DOHH2 (cell line): ENCODE data around the gene RNF135.
"Not testable (repeated sequence)": the region's sequence is repeated elsewhere in the genome, so short reads cannot be mapped to it uniquely, and the experiment has no call there.

Experiments
- H3F3A ChIP-seq: fragments of 200-600 bp; sonication (generic), shearing (Covaris generic); 2 replicates; pipeline ENCODE4 v1.6.0; 2016; ENCODE audit warnings: antibody characterized with exemption, mild to moderate bottlenecking; ENCODE audit not compliant: control insufficient read depth, insufficient read depth
- H3K27ac ChIP-seq: fragments of 200-600 bp; sonication (generic); 2 replicates; pipeline ENCODE4 v1.5.1; 2014; ENCODE audit warnings: low read depth, mild to moderate bottlenecking, low read length, moderate library complexity
- H3K27me3 ChIP-seq: fragments of 200-600 bp; sonication (generic); 2 replicates; pipeline ENCODE4 v1.6.1; 2014; ENCODE audit warnings: mild to moderate bottlenecking, low read length, mixed read lengths; ENCODE audit not compliant: control insufficient read depth
- H3K36me3 ChIP-seq: fragments of 200-600 bp; sonication (generic); 2 replicates; pipeline ENCODE4 v1.6.1; 2014; ENCODE audit warnings: mild to moderate bottlenecking, low read length, moderate library complexity, mixed read lengths; ENCODE audit not compliant: control insufficient read depth
- H3K4me1 ChIP-seq: fragments of 200-600 bp; sonication (generic); 2 replicates; pipeline ENCODE4 v1.6.1; 2014; ENCODE audit warnings: mild to moderate bottlenecking, low read length, mixed read lengths; ENCODE audit not compliant: control insufficient read depth
- H3K4me2 ChIP-seq: fragments of 200-600 bp; sonication (generic); 2 replicates; pipeline ENCODE4 v1.6.0; 2014; ENCODE audit warnings: mild to moderate bottlenecking, low read length, moderate library complexity
- H3K4me3 ChIP-seq: fragments of 200-600 bp; sonication (generic); 2 replicates; pipeline ENCODE4 v1.5.1; 2014; ENCODE audit warnings: mild to moderate bottlenecking, low read length, mixed read lengths
- H3K79me2 ChIP-seq: fragments of 200-600 bp; sonication (generic); 2 replicates; pipeline ENCODE4 v1.6.1; 2014; ENCODE audit warnings: mild to moderate bottlenecking, low read length, mixed read lengths; ENCODE audit not compliant: control insufficient read depth
- H3K9me2 ChIP-seq: fragments of 200-600 bp; sonication (generic); replicated peaks from 2 replicates; pipeline ENCODE4 v1.6.1; 2014; ENCODE audit warnings: mild to moderate bottlenecking, low read length, mixed read lengths; ENCODE audit not compliant: control insufficient read depth
- H3K9me3 ChIP-seq: fragments of 200-600 bp; sonication (generic); 2 replicates; pipeline ENCODE4 v1.6.1; 2014; ENCODE audit warnings: antibody characterized with exemption, low read length, mixed read lengths; ENCODE audit not compliant: control insufficient read depth, insufficient read depth
- H4K20me1 ChIP-seq: fragments of 200-600 bp; sonication (generic); 2 replicates; pipeline ENCODE4 v1.6.0; 2014; ENCODE audit warnings: low read depth, mild to moderate bottlenecking, antibody characterized with exemption, low read length, moderate library complexity; ENCODE audit not compliant: control insufficient read depth, insufficient read depth
- EZH2phosphoT487 ChIP-seq: fragments of 200-600 bp; sonication (generic); IDR thresholded peaks from 2 replicates; pipeline ENCODE4 v1.6.1; 2017; ENCODE audit warnings: borderline replicate concordance, mild to moderate bottlenecking, antibody characterized with exemption, low read length, moderate library complexity, mixed read lengths
- TF ChIP-seq, protein P1 (sequence below): fragments of 200-600 bp; sonication (generic); IDR thresholded peaks from one replicate; pipeline ENCODE4 v1.5.1; 2014; ENCODE audit warnings: antibody characterized with exemption, mild to moderate bottlenecking, low read depth, low read length; ENCODE audit not compliant: poor library complexity, severe bottlenecking

Gene RNF135

DNA sequence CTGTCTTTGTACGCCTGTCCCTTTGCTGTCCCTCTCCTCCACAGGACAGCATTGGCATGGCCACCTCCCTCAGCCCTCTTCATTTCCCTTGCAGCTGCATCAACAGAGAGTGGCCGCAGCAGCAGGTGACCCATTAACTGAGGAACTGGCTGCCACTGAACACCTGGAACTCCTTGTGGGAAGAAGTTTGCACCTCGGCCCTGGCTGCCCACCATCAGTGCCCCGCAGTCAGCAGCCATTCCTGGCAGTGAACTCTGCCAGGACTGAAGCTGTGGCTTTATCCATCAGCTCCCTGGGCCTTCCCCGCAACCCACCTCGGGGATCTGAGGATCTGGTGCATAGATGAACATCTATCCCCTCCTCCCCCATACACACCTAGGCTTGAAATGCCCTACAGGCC, 13.1 kb upstream of the RNF135 start:
- no peaks in the 10 kb centered on the region for H3K9me2 ChIP-seq
- H3K27ac ChIP-seq: peak overlapping the region; percentile 70
- peaks cover 12% of the 10 kb centered on the region for H3F3A ChIP-seq
- H4K20me1 ChIP-seq: no peaks in the 10 kb centered on the region
- peak overlapping the region; percentile 47 for H3K4me3 ChIP-seq
- TF ChIP-seq, protein P1, sequence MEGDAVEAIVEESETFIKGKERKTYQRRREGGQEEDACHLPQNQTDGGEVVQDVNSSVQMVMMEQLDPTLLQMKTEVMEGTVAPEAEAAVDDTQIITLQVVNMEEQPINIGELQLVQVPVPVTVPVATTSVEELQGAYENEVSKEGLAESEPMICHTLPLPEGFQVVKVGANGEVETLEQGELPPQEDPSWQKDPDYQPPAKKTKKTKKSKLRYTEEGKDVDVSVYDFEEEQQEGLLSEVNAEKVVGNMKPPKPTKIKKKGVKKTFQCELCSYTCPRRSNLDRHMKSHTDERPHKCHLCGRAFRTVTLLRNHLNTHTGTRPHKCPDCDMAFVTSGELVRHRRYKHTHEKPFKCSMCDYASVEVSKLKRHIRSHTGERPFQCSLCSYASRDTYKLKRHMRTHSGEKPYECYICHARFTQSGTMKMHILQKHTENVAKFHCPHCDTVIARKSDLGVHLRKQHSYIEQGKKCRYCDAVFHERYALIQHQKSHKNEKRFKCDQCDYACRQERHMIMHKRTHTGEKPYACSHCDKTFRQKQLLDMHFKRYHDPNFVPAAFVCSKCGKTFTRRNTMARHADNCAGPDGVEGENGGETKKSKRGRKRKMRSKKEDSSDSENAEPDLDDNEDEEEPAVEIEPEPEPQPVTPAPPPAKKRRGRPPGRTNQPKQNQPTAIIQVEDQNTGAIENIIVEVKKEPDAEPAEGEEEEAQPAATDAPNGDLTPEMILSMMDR: no peak
- no peaks in the 10 kb centered on the region for H3K27me3 ChIP-seq
- no peaks in the 10 kb centered on the region for H3K36me3 ChIP-seq
- peaks cover 88% of the 10 kb centered on the region for H3K4me1 ChIP-seq
- H3K9me3 ChIP-seq: no peaks in the 10 kb centered on the region
- H3K79me2 ChIP-seq: no peaks in the 10 kb centered on the region
- peak overlapping the region; percentile 61 for H3K4me2 ChIP-seq

DNA sequence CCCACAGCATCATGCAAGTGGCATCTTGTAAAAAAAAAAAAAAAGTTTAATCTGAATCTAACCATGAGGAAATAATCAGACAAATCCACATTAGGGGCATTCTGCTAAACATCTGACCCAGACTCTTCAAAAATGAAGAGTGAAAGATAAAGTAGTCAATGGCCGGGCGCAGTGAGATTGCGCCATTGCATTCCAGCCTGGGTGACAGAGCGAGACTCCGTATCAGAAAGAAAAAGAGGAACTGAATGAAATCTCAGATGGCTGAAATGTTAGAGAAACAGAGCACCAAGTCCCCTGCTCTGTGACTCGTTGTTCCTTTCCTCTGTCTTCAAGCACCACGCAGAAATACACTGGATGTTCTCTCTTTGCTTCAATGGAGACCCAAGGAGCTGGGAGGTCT, 12.7 kb upstream of the RNF135 start:
- H3K27ac ChIP-seq: peak overlapping the region; percentile 70

DNA sequence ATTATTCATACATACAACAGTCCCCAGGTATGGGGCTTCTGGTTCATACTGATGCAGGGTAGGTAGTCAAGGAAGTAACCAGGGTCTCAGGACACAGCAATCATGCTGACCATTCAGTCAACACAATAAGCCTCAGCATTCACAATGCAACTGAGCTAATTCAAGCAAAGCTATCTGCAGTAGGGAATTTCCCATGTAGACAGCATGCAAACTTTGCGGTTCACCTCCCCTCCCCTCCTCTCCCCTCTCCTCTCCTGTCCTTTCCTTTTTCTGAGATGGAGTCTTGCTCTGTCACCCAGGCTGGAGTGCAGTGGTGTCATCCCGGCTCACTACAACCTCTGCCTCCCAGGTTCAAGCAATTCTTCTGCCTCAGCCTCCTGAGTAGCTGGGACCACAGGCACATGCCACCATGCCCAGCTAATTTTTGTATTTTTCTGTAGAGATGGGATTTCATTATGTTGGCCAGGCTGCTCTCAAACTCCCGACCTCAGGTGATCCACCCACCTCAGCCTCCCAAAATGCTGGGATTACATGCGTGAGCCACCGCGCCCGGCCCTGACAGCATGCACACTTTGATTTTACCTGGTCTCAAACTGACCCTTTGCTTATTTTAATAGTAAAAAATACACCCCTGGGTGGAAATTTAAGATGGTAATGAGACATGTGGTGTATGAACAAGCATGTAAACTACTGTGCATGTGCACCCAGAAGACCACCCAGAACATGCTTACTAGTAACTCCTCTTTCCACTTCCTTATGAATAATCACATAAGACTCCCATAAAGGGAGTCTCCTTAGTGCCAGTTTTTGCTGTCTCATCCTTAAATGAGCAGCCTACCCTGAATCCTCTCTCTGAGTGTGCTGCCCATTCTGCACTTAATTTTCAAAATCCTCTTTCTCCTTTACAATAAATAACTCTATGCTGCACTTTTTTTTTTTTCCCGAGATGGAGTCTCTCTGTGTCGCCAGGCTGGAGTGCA, 9.3 kb upstream of the RNF135 start:
- H3K27me3 ChIP-seq: no peaks in the 10 kb centered on the region
- H3K36me3 ChIP-seq: no peaks in the 10 kb centered on the region
- no peaks in the 10 kb centered on the region for H3K9me3 ChIP-seq
- H3K9me2 ChIP-seq: no peaks in the 10 kb centered on the region
- H4K20me1 ChIP-seq: no peaks in the 10 kb centered on the region
- TF ChIP-seq, protein P1: no peak
- no peak for TF ChIP-seq EZH2phosphoT487
- H3K4me1 ChIP-seq: peaks cover 69% of the 10 kb centered on the region
- H3K79me2 ChIP-seq: no peaks in the 10 kb centered on the region
- peak overlapping the region; percentile 93 for H3K27ac ChIP-seq
- H3K4me2 ChIP-seq: peak overlapping the region; percentile 91
- peaks cover 19% of the 10 kb centered on the region for H3F3A ChIP-seq
- H3K4me3 ChIP-seq: peak overlapping the region; percentile 67

More for the DNA sequence above, 12.7 kb upstream of the RNF135 start:
- Histone ChIP-seq H3K9me2 (no peaks in the 10 kb centered on the region), H3K4me2 (peak overlapping the region; percentile 61), H3K79me2 (no peaks in the 10 kb centered on the region), H3K27me3 (no peaks in the 10 kb centered on the region), H3K9me3 (no peaks in the 10 kb centered on the region), H4K20me1 (no peaks in the 10 kb centered on the region), H3K36me3 (no peaks in the 10 kb centered on the region), H3K4me3 (peak overlapping the region; percentile 47), H3F3A (peaks cover 12% of the 10 kb centered on the region), H3K4me1 (peaks cover 87% of the 10 kb centered on the region)
- TF ChIP-seq, protein P1: no peak
- TF ChIP-seq EZH2phosphoT487: no peak

DNA sequence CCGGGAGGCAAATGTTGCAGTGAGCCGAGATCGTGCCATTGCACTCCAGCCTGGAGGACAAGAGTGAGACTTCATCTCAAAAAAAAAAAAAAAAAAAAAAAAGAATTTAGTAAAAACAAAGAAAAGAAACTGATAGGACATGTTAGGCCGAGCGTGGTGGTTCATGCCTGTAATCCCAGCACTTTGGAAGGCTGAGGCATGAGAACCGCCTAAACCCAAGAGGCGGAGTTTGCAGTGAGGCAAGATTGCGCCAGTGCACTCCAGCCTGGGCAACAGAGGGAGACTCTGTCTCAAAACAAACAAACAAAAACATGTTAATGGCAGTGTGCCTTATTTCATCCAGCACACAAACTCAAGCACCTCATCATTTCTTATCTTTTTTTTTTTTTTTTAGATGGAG, 6.5 kb upstream of the RNF135 start:
- H3K4me1 ChIP-seq: peaks cover 57% of the 10 kb centered on the region
- H3K9me3 ChIP-seq, H4K20me1 ChIP-seq, H3K4me2 ChIP-seq, H3K4me3 ChIP-seq, H3K27ac ChIP-seq, H3K36me3 ChIP-seq, H3K79me2 ChIP-seq, H3K9me2 ChIP-seq, H3K27me3 ChIP-seq: not testable (repeated sequence)
- peaks cover 25% of the 10 kb centered on the region for H3F3A ChIP-seq
